Activated gamma-delta T cell (primary cell): Measurements from ENCODE around the gene JMJD8.

Source experiments
- DNase-seq: peaks from one replicate; lab custom pipeline; 2025; lab: John Stamatoyannopoulos, UW

Gene JMJD8

GRCh38 chr16:677316-678190 is 6.6 kb downstream of the JMJD8 start:
- no peak for DNase-seq

DNA sequence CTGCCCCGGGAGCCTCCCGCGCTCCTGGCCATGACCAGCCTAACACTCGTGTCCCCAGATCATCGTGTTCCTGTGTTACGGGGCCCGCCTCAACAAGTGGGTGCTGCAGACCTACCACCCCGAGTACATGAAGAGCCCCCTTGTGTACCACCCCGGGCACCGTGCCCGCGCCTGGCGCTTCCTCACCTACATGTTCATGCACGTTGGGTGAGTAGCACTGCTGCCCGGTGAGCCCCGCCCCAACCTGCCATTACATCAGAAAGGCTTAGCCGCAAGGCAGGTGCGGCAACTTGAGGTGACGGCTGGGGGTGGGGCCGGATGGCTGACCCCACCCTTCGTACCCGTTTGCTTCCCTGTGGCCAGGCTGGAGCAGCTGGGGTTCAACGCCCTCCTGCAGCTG is 7.2 kb downstream of the JMJD8 start:
- no peak for DNase-seq

- no peak for DNase-seq
Observed at GRCh38 chr16:676565-676902, 7.6 kb downstream of the JMJD8 start.

- DNase-seq = no peak
Observed at GRCh38 chr16:675884-676564, 8.1 kb downstream of the JMJD8 start.

DNA sequence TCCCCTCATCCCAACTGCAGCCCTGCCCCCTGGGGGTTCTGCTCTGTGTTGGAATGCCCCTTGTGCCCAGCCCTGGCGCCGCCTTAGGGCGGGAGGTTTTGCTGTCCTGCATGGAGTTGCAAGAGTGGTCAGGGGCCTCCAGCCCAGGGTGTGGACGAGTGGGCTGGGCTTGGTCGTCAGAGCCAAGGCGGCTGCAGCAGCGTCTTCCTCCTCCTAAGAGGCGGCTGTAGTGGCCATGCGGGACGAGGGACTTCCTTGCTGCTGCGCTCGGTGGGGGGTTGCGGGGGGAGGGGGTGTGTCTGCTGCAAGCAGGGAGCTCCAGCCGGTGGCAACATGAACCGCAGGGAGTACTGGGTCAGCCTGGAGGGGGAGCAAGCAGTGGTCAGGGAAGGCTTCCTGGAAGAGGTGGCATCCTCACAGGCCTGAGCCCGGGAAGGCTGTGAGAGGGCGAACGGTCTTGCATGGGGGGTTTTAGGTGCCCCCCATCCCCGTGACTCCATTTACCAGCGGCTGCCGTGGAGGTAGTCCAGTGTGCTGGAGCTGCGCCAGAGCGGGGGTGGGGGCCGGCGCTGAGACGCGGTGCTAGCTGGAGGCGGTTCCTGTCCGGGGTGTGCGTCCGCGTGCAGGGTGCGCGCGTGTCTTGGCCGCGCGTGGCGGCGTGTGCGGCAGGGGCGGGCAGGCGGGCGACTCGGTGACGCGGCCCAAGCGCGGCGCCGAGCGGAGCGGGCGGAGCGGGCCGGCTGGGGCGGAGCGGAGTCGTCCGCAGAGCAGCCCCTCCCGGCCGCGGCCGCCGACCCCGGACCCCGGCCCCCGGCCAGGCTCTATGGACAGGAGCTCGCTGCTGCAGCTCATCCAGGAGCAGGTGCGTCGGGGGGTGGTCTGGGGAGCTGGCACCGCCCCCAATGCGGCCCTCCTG is 8.9 kb downstream of the JMJD8 start, which contains the start of gene RHBDL1:
TSS of gene RHBDL1 (plus strand) at position 704 of the 916 bp plus-strand sequence. CDS start at position 824, 120 bp downstream.
- DNase-seq = no peak

GRCh38 chr16:674214-674881 is 9.8 kb downstream of the JMJD8 start:
- DNase-seq = no peak

- DNase-seq = no peak
Observed at GRCh38 chr16:673399-673991, 10.6 kb downstream of the JMJD8 start.

DNA sequence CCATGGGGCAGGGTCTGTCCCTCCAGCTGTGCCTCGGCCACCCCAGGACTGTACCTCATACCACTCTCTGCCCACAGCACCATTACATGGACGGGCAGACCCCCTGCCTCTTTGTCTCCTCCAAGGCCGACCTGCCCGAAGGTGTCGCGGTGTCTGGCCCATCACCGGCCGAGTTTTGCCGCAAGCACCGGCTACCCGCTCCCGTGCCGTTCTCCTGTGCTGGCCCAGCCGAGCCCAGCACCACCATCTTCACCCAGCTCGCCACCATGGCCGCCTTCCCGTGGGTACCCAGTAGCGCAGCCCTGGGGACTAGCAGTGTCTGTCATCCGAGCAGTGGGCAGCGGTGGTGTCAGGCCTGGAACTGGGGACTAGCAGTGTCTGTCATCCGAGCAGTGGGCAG is 11.3 kb downstream of the JMJD8 start:
- DNase-seq = no peak

GRCh38 chr16:672371-672770 is 11.8 kb downstream of the JMJD8 start:
- DNase-seq = no peak

DNA sequence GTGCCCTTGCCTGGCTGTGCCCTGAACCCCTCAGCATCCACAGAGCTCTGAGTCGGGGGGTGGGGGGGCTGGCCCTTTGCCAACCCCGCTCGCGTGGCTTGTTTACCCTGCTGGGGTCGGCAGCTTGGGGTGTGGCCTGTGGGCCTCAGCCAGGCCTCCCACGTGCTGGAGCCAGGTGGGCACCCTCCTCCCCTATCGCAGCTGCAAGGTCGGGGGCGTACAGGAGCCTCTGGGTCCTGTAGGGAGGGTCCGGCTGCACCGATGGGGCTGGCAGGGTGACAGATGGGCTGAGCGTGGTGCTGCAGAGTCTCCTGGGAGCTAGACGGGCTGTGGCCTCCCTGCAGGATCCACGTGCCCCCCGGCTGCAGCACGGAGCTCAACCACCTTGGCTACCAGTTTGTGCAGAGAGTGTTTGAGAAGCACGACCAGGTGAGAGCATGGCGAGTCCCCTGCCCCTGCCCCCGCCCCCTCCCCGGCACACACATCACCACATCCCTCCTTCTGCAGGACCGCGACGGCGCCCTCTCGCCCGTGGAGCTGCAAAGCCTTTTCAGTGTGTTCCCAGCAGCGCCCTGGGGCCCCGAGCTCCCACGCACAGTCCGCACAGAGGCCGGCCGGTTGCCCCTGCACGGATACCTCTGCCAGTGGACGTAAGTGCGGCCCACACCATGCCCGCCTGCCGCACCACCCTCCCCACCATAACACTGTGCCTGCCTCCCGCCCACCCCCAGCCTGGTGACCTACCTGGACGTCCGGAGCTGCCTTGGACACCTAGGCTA is 12.6 kb downstream of the JMJD8 start:
- DNase-seq = no peak

- no peak for DNase-seq
Observed at GRCh38 chr16:670485-671352, 13.4 kb downstream of the JMJD8 start.

GRCh38 chr16:669666-670065 is 14.5 kb downstream of the JMJD8 start:
- DNase-seq = no peak

- no peak for DNase-seq
Observed at GRCh38 chr16:668519-669171, 15.5 kb downstream of the JMJD8 start.

DNA sequence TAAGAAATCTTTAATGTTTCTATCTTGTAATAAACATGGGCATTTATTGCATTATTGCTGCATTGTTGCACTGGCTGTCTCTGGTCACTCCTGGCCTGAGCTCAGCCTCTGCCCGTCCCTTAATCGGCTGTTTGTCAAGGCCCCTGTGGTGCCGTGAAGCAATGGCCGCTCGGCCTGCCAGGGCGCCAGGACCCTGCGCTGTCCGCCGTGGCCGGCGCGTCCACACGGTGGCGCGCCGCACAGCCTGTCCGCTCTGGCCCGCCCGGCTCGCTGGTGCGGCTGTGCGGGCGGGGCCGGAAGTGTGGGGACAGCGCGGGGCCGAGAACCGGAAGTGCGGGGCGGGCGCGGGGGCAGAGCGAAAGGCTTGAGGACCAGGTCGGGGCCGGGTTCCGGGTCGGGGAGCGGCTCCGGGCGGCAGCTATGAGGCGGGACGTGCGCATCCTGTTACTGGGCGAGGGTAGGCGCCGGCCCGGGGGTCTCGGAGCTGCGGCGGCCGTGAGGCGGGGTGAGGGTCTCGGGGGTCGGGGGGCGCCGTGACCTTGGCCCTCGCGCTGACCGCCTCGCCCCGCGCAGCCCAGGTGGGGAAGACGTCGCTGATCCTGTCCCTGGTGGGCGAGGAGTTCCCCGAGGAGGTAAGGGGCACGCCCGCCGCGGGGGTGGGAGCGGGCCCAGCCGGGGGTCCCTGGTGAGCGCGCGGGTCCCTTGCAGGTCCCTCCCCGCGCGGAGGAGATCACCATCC is 16.2 kb downstream of the JMJD8 start, which contains the start of gene RHOT2:
TSS of gene RHOT2 (plus strand) at position 353 of the 739 bp plus-strand sequence. CDS start at position 421, 68 bp downstream.
- peak; percentile 91 for DNase-seq

- DNase-seq = no peak
Observed at GRCh38 chr16:667113-667779, 16.9 kb downstream of the JMJD8 start.

- DNase-seq = no peak
Observed at GRCh38 chr16:666572-666971, 17.6 kb downstream of the JMJD8 start.

- no peak for DNase-seq
Observed at GRCh38 chr16:662597-662996, 21.5 kb downstream of the JMJD8 start.

GRCh38 chr16:662095-662494 is 22.0 kb downstream of the JMJD8 start:
- DNase-seq = no peak
